Measurements from ENCODE around the gene HDAC8.

DNA sequence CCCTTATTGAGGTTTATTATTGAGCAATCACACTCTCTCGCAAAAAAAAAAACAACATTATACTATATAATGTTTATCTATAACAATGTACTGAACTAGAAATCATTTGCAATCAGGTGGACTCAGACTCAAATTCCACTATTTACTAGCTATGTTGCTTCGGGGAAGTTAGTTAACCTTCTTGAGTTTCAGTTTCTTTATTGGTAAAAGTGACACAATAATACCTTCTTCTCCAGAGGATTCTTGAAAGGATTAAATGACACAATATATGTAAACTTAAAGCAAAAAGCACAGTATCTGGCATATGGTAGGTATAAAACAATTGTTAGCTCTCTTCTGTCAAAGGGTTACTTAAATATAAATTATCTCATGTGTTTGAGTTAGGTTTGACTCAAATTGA is 31.5 kb upstream of the HDAC8 start:
- TF ChIP-seq POLR2AphosphoS5 (IDR thresholded peaks at IDR 0.05; ENCODE audit: low read depth, low read length), result no peak
- TF ChIP-seq, protein P1, sequence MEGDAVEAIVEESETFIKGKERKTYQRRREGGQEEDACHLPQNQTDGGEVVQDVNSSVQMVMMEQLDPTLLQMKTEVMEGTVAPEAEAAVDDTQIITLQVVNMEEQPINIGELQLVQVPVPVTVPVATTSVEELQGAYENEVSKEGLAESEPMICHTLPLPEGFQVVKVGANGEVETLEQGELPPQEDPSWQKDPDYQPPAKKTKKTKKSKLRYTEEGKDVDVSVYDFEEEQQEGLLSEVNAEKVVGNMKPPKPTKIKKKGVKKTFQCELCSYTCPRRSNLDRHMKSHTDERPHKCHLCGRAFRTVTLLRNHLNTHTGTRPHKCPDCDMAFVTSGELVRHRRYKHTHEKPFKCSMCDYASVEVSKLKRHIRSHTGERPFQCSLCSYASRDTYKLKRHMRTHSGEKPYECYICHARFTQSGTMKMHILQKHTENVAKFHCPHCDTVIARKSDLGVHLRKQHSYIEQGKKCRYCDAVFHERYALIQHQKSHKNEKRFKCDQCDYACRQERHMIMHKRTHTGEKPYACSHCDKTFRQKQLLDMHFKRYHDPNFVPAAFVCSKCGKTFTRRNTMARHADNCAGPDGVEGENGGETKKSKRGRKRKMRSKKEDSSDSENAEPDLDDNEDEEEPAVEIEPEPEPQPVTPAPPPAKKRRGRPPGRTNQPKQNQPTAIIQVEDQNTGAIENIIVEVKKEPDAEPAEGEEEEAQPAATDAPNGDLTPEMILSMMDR (IDR thresholded peaks at IDR 0.05), result no peak
- TF ChIP-seq, protein P2, sequence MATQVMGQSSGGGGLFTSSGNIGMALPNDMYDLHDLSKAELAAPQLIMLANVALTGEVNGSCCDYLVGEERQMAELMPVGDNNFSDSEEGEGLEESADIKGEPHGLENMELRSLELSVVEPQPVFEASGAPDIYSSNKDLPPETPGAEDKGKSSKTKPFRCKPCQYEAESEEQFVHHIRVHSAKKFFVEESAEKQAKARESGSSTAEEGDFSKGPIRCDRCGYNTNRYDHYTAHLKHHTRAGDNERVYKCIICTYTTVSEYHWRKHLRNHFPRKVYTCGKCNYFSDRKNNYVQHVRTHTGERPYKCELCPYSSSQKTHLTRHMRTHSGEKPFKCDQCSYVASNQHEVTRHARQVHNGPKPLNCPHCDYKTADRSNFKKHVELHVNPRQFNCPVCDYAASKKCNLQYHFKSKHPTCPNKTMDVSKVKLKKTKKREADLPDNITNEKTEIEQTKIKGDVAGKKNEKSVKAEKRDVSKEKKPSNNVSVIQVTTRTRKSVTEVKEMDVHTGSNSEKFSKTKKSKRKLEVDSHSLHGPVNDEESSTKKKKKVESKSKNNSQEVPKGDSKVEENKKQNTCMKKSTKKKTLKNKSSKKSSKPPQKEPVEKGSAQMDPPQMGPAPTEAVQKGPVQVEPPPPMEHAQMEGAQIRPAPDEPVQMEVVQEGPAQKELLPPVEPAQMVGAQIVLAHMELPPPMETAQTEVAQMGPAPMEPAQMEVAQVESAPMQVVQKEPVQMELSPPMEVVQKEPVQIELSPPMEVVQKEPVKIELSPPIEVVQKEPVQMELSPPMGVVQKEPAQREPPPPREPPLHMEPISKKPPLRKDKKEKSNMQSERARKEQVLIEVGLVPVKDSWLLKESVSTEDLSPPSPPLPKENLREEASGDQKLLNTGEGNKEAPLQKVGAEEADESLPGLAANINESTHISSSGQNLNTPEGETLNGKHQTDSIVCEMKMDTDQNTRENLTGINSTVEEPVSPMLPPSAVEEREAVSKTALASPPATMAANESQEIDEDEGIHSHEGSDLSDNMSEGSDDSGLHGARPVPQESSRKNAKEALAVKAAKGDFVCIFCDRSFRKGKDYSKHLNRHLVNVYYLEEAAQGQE (IDR thresholded peaks at IDR 0.05; ENCODE audit: insufficient read depth in 1 of 2, low read depth in 2 of 2, low read length in 1 of 2), result no peak
- TF ChIP-seq TCF7L2 (IDR thresholded peaks at IDR 0.05; ENCODE audit: low read depth, low read length), result no peak
- no peak for TF ChIP-seq SIN3A (IDR thresholded peaks at IDR 0.05; ENCODE audit: borderline replicate concordance, insufficient read depth, low read depth, low read length)
